ENCODE measurements around the gene SLC5A12. TPM values are rescaled to one million over a fixed set of nuclear protein-coding genes. Genes with fewer than 3 reads are reported as not detected.

The SLC5A12 gene
- total RNA-seq, 1 donor from 2014 or later: 1.3 TPM

- Mint-ChIP-seq H3K9me3 (peaks cover 5% of the 10 kb centered on the region), H3K4me3 (no peak overlapping the region), H3K27me3 (no peaks in the 10 kb centered on the region), H3K27ac (no peak overlapping the region), H3K4me1 (ENCODE audit: unreplicated experiment) (no peaks in the 10 kb centered on the region), H3K36me3 (no peaks in the 10 kb centered on the region)
- no peak for TF ChIP-seq CTCF (conservative IDR thresholded peaks at IDR 0.05)
- DNase-seq (ENCODE audit: extremely low spot score, unreplicated experiment): no peak
These were observed 5.1 kb upstream of the SLC5A12 start for GRCh38 chr11:26726960-26727359.

GRCh38 chr11:26719998-26720397 is 1.9 kb downstream of the SLC5A12 start:
- Mint-ChIP-seq H3K36me3 (no peaks in the 10 kb centered on the region), H3K4me1 (ENCODE audit: unreplicated experiment) (no peaks in the 10 kb centered on the region), H3K4me3 (no peak overlapping the region), H3K27ac (no peak overlapping the region), H3K27me3 (no peaks in the 10 kb centered on the region), H3K9me3 (peaks cover 5% of the 10 kb centered on the region)
- no peak for DNase-seq (ENCODE audit: extremely low spot score, unreplicated experiment)
- no peak for TF ChIP-seq CTCF (conservative IDR thresholded peaks at IDR 0.05)

GRCh38 chr11:26719289-26719973 is 2.4 kb downstream of the SLC5A12 start:
- H3K4me1 Mint-ChIP-seq (ENCODE audit: unreplicated experiment): no peaks in the 10 kb centered on the region
- H3K9me3 Mint-ChIP-seq: peaks cover 5% of the 10 kb centered on the region
- H3K27me3 Mint-ChIP-seq: no peaks in the 10 kb centered on the region
- H3K36me3 Mint-ChIP-seq: no peaks in the 10 kb centered on the region
- no peak for TF ChIP-seq CTCF (conservative IDR thresholded peaks at IDR 0.05)
- no peak overlapping the region for H3K27ac Mint-ChIP-seq
- DNase-seq (ENCODE audit: extremely low spot score, unreplicated experiment): no peak
- no peak overlapping the region for H3K4me3 Mint-ChIP-seq

- no peak overlapping the region for H3K27ac Mint-ChIP-seq
- H3K4me3 Mint-ChIP-seq: no peak overlapping the region
- H3K4me1 Mint-ChIP-seq (ENCODE audit: unreplicated experiment): no peaks in the 10 kb centered on the region
- no peak for DNase-seq (ENCODE audit: extremely low spot score, unreplicated experiment)
- no peaks in the 10 kb centered on the region for H3K9me3 Mint-ChIP-seq
- TF ChIP-seq CTCF (conservative IDR thresholded peaks at IDR 0.05): no peak
- H3K27me3 Mint-ChIP-seq: no peaks in the 10 kb centered on the region
- no peaks in the 10 kb centered on the region for H3K36me3 Mint-ChIP-seq
These were observed 4.1 kb downstream of the SLC5A12 start for GRCh38 chr11:26717771-26718170.

- H3K27me3 Mint-ChIP-seq: no peaks in the 10 kb centered on the region
- no peak overlapping the region for H3K4me3 Mint-ChIP-seq
- H3K9me3 Mint-ChIP-seq: no peaks in the 10 kb centered on the region
- no peak for TF ChIP-seq CTCF (conservative IDR thresholded peaks at IDR 0.05)
- H3K4me1 Mint-ChIP-seq (ENCODE audit: unreplicated experiment): no peaks in the 10 kb centered on the region
- no peak overlapping the region for H3K27ac Mint-ChIP-seq
- H3K36me3 Mint-ChIP-seq: no peaks in the 10 kb centered on the region
- no peak for DNase-seq (ENCODE audit: extremely low spot score, unreplicated experiment)
These were observed 6.7 kb downstream of the SLC5A12 start for GRCh38 chr11:26715133-26715532.

Measured in type B pancreatic cell (in vitro differentiated cells).